ENCODE results near the gene TFDP1.

DNA sequence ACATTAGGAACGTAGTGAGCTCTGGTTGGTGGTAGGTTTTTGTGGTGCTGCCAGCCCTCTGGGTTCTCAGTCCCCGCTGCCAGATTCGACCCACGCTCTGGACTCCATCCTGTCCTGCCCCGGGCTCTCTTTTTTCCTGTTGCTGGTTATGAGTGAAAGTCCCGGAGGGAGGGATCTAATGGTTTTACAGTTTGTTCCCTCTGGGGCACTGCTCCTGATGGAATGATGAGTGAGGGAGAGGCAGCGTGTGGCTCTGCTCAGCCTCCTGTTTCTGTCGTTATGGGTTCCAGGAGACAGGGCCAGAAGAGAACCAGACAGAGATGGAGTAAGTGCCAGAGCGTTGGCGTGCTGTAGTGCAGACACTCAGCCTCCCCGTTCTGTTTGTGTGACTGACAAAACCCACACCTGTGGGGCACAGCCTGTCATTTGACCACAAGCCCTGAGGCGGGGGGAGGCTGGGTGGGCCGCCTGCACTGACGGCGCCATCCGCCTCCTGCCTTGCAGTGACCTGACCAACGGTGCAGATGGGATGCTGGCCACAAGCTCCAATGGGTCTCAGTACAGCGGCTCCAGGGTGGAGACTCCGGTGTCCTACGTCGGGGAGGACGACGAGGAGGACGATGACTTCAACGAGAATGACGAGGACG is 55.2 kb downstream of the TFDP1 start:
- TF ChIP-seq, protein P1, sequence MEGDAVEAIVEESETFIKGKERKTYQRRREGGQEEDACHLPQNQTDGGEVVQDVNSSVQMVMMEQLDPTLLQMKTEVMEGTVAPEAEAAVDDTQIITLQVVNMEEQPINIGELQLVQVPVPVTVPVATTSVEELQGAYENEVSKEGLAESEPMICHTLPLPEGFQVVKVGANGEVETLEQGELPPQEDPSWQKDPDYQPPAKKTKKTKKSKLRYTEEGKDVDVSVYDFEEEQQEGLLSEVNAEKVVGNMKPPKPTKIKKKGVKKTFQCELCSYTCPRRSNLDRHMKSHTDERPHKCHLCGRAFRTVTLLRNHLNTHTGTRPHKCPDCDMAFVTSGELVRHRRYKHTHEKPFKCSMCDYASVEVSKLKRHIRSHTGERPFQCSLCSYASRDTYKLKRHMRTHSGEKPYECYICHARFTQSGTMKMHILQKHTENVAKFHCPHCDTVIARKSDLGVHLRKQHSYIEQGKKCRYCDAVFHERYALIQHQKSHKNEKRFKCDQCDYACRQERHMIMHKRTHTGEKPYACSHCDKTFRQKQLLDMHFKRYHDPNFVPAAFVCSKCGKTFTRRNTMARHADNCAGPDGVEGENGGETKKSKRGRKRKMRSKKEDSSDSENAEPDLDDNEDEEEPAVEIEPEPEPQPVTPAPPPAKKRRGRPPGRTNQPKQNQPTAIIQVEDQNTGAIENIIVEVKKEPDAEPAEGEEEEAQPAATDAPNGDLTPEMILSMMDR (IDR thresholded peaks at IDR 0.05) = no peak
- TF ChIP-seq POLR2A (IDR thresholded peaks at IDR 0.05) = no peak
